Posterior cingulate gyrus (tissue), 11 donors: ENCODE measurements around the gene LRRC8D.

Experiments used
- DNase-seq, 10 donors: peaks; one replicate each; pipeline versions ENCODE4 v3.0.0 to v3.0.0-alpha.2; 2020 to 2021; ENCODE audit warnings: mixed read lengths in 3 of 10
- intact Hi-C: fragments of 100-400 bp; cut with DNase I; formaldehyde crosslinking; loops from one replicate; pipeline ENCODE4 v1.15.1; 2023

LRRC8D gene

DNA sequence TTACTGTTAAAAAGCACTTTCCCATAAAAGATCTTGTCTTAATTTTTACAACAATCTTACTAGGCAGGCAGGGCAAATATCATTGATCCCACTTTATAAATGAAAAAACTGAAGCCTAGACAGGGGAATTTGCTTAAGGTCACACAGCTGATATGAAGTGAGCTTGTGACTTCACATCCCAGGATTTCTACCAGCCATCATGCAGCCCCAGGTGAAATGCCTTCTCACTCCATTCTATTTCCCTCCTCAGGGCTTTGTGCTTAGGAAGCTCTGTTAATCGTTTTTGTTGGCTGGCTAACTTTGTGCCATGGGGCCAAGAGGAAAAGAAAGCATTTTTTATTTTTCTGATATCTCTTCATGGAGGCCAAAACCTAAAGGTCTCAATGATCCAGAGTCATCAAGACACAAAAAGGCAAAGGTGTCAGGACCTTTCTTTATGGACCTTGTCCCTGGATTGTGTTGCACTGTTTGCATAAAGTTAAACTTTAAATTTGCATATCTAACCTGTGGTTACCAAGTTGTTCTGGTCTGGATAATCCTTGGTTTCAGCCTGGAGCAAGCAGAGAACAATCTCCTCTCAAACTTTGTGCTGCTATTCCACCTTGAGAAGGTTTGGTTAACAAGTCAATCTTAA is 129.3 kb downstream of the LRRC8D start:
- DNase-seq, result no peak
- intact Hi-C loops, result no loop called here

DNA sequence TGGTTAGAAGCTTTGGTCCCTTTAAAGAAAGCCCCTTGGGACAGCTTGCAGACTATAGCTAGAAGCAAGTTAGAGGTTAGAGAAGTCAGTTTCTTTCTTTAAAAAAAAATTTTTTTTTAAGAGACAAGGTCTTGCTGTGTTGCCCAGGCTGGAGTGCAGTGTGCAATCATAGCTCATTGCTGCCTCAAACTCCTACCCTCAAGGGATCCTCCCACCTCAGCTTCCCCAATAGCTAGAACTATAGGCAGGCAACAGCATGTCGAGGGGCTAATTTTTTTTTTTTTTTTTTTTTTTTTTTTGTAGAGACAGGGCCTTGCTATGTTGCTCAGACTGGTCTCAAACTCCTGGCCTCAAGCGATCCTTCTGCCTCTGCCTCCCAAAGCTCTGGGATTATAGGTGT is 129.9 kb downstream of the LRRC8D start:
- intact Hi-C loops, result no loop called here

DNA sequence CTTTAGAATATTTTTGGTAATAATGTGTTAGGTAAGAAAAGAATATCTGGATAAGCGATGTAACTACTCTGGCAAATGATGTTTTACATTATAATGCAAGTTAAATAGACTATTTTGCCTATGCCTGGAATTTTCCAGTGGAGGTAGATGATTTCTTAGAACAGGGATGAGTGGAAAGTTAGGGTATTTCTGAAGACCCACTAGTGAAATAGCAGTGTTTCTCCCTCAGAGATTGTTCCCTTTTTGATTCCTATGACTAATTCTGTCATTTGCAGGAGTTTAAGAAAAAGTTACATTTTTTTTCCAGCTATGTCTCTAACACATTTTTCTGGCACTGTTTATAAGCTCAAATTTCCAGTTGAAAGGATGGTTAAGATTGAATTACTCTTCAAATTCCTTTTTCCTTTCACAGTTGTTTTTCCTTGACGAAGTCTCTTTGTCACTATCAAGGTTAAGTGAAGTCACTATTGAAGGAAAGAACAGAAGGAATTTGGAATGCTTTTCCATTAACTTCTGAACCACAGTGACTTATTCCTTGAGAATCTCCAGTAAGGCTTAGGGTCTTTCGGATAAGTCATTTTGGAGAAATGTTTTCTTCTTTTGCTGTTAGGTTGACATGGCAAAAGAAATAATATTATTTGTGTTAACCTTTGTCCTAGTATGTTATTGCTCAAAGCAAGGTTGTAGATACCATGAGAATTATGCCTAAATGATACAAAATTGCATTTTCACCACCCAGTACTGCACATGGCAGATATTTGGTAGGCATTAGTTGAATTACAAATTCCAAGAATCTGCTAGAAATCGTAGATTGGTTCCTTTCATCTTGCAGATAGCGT is 131.2 kb downstream of the LRRC8D start:
- intact Hi-C loops, result no loop called here
- no peak for DNase-seq

More for the DNA sequence above, 129.9 kb downstream of the LRRC8D start:
- DNase-seq, result no peak

DNA sequence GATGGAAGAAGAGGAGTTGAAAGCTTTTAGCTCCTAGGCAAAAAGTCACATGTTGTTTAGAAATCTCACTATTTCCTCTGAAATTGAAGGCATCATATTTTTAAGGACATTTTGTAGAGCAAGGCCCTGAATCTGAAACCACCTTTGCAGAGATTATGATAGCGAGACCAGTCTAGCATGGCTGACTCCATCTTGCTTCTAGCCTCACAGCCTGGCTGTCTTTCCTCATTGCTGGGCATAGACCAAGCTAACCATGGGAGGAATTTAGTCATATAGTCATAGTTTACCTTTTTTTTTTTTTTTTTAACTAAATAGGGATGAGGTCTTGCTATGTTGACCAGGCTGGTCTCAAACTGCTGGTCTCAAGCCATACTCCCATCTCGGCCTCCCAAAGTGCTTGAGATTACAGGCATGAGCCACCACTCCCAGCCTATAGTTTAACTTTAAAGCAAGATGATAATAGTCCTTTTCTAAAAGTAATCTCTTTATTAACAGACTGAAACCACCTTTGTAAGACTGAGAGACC is 131.8 kb downstream of the LRRC8D start:
- DNase-seq, result no peak
- intact Hi-C loops, result no loop called here

DNA sequence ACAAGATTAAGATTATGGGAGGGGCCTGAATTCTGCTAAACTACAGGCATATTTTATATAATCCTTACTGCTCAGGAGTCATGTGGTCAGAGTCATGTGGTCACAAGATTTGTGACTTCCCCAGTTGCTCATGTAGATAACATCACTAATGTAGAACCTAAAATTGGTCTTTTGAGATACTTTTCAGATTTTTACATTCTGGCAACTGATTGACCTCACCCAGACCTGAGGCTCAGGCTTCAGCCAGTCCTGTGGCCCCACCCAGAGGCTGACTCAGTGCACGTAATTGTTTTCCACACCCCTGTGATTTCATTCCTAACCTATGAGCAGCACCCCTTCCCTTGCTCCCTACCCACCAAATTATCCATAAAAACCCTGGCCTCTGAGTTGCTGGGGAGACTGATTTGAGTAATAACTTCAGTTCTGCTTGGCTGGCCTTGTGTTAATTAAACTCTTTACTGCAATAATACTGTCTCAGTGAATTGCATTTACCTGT is 132.3 kb downstream of the LRRC8D start:
- intact Hi-C loops, result no loop called here
- DNase-seq, result peak in 1 of 10 donors; percentile 23

DNA sequence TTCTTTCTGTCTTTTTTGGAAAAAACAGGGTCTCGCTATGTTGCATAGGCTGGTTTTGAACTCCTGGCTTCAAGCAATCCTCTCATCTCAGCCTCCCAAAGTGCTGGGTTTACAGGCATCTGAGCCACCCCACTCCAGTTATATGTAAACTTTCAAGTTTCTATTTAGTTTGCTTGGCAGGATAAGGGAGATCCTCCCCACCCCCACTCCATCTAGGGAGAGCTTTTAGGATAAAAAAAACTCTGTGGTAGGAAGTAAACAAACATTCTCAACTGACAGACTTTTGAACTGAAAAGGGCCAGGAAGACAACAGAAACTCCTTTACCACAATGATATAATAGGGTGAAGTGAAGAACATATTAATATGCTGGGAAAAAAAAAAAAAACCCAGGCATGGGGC is 133.1 kb downstream of the LRRC8D start:
- DNase-seq, result no peak
- intact Hi-C loops, result no loop called here

DNA sequence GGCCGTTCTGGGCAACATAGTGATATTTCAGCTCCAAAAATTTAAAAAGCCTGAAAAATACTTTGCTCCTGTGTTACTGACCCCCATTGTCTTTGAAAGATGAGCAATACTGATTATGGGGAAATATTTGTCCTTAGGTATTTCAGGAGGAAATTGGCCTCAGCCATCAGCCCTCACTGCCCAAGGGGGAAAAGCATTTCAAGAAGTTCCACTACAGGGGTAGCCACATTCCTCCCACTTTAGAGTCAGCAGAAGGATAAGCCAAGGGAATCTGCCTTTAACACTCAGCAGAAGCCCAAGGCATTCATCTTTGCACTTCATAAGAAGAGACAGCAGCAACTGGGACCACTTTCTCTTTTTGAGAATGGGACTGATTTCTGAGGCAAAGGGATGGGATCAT is 133.6 kb downstream of the LRRC8D start:
- DNase-seq, result no peak
- intact Hi-C loops, result no loop called here

DNA sequence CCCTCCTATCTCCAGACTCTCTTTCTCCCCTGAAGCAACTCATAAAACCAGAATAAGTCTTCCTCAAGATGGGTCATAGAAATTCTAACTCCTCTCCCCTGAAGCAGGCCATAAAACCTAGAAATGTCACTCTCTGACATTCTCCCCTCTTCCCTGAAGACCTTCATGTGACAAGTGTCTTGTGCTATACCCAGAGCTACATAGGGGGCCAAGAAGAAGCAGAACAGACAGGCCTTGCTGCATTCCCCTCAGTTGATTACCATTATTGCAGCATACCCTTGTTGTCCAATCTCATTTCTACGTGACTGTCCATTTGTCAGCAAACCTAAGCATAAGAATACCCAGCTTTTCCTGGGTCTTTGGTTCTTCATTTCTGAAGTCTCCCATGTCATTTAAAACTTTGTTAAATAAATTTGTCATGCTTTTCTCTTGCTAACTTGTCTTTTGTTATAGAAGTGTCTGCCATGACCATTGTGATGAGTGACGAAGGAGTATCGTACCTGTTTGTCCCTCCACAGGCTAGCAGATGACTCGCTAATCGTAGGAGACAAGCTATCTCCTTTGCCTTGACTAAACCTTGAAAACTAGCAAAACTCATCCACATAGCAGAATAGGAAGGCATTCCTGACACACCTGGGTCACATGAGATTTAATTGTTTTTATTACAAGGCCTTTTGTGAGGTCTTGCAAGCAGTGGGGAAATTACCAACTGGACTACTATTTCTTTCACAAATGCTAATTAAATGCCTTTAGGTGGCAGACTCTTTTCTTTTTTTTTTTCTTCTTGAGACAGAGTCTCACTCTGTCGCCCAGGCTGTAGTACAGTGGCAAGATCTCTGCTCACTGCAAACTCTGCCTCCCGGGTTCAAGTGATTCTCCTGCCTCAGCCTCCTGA is 134.7 kb downstream of the LRRC8D start:
- intact Hi-C loops, result no loop called here
- no peak for DNase-seq

DNA sequence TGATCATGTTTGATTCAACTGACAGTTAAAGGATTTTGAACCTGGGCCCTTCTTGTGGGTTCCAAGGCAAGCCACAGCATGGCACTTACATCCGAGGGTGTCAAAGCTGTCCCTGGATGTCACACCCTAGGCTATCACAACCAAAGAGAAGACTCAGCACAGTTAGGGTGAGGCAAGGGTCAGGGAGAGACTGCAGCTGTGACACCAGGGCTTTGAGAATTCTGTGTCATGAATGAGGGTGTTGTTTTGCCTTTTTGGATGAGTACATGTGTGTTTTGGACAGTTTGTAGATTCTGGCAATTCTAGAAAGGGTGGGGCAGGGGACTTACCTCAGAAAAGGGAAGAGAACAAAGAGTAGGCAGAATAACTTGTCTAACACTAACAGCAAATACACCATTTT is 136.3 kb downstream of the LRRC8D start:
- intact Hi-C loops, result no loop called here

DNA sequence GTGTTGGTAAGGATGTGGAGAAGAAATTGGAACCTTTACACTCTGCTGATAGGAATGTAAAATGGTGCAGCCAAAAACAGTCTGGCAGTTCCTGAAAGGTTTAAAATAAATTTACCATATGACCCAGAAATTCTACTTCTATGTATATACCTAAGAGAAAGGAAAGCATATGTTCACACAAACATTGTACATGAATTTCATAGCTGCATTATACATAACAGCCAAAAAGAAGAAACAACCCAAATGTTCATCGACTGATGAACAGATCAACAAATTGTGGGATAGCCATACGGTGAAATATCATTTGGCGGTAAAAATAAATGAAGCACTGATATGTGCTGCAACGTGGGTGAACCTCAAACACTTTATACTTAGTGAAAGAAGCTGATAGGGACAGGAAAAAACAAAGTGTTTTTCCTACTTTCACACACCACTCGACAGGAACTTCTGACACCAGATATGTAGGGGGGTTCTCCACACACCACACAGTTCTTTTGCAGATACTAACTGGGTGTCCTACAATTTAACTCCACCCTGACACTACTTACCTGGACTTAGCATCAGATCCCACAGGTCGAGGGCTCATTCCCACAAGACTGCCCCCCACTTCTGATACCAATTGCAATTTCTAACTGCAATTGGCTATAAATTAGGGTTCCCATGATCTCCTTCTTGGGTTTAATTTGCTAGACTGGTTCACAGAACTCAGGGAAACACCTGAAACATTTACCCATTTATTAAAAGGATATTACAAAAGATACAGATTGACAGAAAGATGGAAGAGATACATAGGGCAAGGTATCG is 138.2 kb downstream of the LRRC8D start:
- DNase-seq, result no peak
- intact Hi-C loops, result no loop called here

More for the DNA sequence above, 136.3 kb downstream of the LRRC8D start:
- DNase-seq, result no peak

DNA sequence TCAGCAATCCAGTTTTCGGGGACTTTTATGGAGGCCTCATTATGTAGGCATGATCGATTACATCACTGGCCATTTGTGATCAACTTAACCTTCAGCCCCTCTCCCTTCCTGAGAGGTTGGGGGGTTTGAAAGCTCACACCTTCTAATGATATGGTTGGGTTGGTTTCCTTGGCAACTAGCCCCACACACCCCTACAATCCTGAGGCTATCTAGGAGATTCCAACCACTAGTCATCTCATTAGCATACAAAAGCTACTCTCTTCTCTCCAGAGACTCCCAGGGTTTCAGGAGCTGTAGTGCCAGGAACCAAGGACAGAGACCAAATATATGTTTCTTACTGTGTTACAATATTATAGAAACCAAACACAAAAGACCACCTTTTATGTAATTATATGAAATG is 138.9 kb downstream of the LRRC8D start:
- no peak for DNase-seq
- intact Hi-C loops, result no loop called here

DNA sequence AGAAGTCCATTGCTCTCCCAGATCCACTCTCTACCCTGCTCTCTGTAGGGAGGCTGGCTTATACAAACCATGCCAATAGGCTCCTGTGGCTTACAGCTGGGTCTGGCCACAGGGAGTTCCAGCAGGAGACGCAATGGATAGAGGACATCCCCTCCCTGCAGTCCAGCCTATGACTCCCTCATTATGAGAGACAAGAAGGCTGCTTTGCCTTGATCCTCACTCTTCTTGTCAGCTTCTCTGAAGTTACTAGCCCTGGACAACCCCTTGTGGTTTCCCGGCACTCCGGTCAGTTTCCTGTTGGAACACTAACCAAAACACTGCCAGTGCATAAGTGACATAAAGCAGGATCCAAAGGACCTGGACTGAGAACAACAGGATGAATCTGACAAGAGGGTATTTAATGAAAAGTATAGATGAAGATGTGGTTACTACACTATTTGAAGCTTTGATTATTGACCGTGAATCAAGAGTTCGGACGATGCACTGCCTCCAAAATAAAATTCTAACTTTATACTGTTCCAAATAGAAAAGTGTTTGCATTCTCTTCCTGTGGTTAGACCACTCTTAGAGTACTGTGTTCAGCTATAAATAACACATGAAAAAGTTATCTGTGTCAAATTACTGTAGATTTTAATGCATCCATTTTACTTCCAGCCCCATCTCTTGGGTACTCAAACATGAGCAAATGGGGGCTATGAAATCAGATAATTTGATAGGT is 141.4 kb downstream of the LRRC8D start:
- intact Hi-C loops, result no loop called here

DNA sequence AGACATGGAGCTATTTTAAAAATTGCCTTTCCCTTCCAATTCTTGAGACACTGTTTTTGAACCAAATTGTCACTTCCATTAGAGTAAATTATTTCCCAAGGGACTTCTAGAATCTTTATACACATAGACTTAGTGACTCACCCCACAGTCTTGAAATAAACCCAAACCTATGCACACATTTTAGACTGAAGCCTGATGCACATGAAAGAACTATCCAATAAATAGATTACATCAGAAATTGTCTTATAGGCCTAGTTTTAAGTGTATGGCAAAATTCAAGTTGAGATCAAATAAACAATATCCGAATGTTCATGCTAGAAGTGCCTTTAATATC is 141.9 kb downstream of the LRRC8D start:
- DNase-seq, result no peak
- intact Hi-C loops, result no loop called here

More for the DNA sequence above, 141.4 kb downstream of the LRRC8D start:
- DNase-seq, result no peak

DNA sequence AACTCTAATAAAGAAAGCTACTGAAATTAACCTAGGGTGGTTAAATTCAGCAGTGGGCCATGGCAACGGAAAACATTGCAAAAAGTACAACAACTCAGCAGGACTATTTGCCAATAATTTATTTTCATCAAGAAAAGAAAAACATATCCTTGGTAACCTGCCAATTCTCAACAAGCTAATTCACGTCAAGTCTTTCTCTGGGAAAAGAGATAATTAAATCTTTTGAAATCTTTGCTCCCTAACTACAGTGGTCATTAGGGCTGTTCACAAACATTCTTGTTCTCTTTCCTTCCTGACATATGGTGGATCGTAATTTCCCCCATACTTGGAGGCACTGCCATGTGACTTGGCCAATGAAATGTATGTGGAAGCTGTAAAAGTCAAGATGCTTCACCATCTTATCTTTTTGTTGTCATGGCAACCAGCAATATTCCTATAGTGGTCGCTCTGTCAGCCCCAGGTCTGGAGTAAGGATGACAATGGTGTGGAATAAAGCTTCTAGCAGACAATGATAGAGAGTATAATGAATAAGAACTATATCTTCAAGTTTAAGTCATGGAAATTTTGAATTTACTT is 144.4 kb downstream of the LRRC8D start:
- no peak for DNase-seq
- intact Hi-C loops, result no loop called here

DNA sequence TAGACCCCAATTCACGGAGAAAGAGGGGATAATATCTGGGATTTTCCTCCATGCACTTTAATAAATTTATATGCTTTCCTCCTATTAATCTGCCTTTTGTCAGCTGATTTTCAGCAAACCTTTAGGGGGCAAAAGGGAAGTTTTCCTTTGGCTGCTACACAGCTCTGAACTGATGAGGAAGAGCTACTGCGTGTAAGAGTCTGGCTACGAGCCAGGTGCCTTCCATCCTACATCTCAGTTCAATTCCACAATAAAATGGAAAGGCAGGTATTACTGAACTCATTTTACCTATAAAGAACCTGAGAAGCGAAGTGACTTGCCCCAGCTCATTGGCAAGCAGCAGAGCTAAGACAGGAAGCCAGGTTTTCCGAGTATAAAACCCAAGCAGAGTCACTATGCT is 145.8 kb downstream of the LRRC8D start:
- no peak for DNase-seq
- intact Hi-C loops, result no loop called here

DNA sequence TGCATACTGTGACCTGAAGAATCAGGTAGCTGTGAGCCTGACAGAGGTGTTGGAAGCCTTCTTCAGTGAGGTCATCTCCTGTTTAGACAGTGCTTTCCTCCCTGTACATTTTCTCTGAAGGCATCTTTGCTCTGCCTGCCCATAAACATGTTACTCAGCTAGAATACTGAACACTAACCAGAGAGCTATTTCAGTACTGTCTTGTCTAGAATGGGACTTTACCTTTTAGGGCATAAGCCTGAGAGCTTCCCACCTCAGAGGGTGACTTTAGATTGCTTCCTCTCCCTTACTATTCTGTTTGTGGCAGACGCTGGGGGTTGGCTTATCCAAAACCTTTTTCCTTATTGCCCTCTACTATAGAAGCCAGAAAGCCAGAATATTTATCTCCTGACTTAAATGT is 150.8 kb downstream of the LRRC8D start:
- intact Hi-C loops, result no loop called here
- DNase-seq, result no peak

DNA sequence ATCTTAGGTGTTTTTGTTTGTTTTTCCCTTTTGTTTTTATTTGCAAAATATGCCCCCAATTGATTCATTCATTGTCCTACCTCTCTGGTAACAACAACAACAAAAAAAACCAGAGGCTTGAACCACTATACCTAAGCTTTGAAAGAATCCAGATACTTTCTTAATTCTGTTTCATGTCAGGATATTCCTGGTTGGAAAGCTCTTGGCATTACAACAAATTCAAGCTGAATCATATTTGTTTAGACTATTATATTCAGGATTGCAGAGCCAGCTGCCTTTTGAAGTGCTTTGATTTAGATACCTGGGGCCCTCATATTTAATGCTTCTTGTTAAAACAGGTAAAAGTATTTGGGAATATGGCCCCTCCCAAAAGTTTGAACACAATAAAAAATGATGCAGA is 151.2 kb downstream of the LRRC8D start:
- intact Hi-C loops, result no loop called here
- DNase-seq, result no peak

DNA sequence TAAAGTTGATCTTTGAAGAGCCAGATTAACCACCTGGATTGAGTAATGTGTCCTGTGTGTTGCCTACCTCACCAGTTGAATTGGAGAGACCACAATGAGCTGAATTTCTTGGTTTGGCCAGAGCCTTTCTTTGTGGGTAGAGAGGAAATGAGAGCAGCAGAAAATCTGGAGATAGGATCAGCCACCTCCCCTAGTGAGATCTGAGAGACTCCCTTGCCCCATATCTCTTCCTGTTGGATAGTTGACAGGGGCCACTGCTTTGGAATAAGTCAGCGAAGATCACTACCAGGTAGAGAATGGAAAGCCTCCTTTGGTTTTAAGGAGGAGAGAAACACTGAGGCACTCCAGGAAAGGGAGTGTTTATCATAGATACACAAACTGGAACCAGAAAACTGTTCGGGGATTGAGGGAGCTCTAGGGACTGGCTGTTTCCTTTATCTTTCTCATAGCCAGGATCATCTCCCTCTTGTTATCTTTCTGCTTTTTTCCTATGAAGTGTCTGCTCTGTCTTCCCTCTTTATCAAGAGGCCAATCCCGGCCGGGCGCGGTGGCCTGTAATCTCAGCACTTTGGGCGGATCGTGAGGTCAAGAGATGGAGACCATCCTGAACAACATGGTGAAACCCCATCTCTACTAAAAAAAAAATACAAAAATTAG is 152.8 kb downstream of the LRRC8D start:
- intact Hi-C loops, result no loop called here
- no peak for DNase-seq

DNA sequence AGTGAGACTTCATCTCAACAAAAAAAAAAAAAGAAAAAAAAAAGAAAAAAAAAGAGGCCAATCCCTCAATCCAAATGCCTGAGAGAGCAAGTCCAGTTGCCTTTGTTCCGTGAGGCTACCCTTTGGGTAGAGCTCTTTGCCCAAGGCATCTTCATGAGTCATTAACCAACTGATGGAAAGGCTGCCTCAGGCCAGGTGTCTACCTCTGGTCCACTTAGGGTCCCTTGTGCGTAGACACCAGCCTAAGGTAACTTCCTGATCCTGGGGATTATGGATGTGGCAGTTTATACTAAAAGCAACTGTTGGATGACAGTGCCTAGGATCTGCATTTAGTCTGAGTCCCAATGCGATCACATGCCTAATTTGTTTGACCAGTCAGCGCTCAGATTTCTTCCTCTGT is 153.4 kb downstream of the LRRC8D start:
- no peak for DNase-seq
- intact Hi-C loops, result no loop called here
